AG04449 (cell line): ENCODE results near the gene LOXL3.
A peak's percentile ranks its signal among the peaks of the same experiment; 100 is the strongest.

ENCODE experiments used
- CTCF ChIA-PET: fragments of 350-600 bp; formaldehyde crosslinking; extraction: SDS; loops from one replicate; lab custom pipeline; 2021; ENCODE audit warnings: antibody characterized with exemption; lab: Yijun Ruan, JAX
- POLR2A ChIA-PET: fragments of 400-600, 350-600 bp; formaldehyde crosslinking; extraction: SDS; loops from one replicate; lab custom pipeline; 2020; ENCODE audit warnings: antibody characterized with exemption, inconsistent platforms; lab: Yijun Ruan, JAX
- DNase-seq: peaks from one replicate; pipeline ENCODE4 v3.0.0-alpha.2; 2010; ENCODE audit warnings: low read depth, low spot score
- H3K4me3 ChIP-seq: 2 replicates; pipeline ENCODE4 v1.5.1; 2011; ENCODE audit warnings: low read depth, mild to moderate bottlenecking, control low read depth, low read length
- TF ChIP-seq, protein P1 (sequence below): IDR thresholded peaks from one replicate; pipeline ENCODE4 v1.5.1; 2011; ENCODE audit warnings: mild to moderate bottlenecking, moderate library complexity, low read length, control low read depth, inconsistent platforms; ENCODE audit not compliant: insufficient read depth; ENCODE audit errors: missing control alignments

LOXL3 gene

DNA sequence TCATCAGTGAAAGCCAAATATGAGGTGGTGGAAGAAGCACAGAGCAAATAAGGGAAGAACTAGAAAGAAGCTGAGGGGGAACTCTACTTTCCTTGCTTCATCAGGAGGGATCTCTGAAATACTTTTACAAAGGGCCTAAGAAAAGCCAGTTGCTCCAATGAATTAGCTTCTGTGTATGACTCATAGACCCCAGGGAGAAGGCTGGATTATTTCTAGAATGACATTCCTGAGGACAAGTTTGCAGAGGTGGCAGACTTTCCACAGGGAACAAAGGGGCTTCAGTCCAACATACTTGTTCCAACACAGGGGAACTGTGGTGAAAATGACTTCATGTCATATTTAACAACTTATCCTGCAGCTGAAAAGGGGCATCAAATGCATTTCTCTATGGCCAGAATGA is 29.8 kb upstream of the LOXL3 start:
- H3K4me3 ChIP-seq, result no peak overlapping the region
- CTCF ChIA-PET, result interaction anchor here (1.0 to 21.1 kb wide), 7 partner anchors 10 to 334 kb away, joined by 3 to 401 read pairs (median 137); partner anchors contain the start of genes AUP1, CCDC142, HTRA2 and LBX2
- TF ChIP-seq, protein P1, sequence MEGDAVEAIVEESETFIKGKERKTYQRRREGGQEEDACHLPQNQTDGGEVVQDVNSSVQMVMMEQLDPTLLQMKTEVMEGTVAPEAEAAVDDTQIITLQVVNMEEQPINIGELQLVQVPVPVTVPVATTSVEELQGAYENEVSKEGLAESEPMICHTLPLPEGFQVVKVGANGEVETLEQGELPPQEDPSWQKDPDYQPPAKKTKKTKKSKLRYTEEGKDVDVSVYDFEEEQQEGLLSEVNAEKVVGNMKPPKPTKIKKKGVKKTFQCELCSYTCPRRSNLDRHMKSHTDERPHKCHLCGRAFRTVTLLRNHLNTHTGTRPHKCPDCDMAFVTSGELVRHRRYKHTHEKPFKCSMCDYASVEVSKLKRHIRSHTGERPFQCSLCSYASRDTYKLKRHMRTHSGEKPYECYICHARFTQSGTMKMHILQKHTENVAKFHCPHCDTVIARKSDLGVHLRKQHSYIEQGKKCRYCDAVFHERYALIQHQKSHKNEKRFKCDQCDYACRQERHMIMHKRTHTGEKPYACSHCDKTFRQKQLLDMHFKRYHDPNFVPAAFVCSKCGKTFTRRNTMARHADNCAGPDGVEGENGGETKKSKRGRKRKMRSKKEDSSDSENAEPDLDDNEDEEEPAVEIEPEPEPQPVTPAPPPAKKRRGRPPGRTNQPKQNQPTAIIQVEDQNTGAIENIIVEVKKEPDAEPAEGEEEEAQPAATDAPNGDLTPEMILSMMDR, result no peak
- POLR2A ChIA-PET, result interaction anchor here (0.6 to 2.3 kb wide), 7 partner anchors 10 to 101 kb away, joined by 3 to 10 read pairs (median 4); partner anchors contain the start of genes AUP1, CCDC142, HTRA2 and PCGF1
- no peak for DNase-seq

DNA sequence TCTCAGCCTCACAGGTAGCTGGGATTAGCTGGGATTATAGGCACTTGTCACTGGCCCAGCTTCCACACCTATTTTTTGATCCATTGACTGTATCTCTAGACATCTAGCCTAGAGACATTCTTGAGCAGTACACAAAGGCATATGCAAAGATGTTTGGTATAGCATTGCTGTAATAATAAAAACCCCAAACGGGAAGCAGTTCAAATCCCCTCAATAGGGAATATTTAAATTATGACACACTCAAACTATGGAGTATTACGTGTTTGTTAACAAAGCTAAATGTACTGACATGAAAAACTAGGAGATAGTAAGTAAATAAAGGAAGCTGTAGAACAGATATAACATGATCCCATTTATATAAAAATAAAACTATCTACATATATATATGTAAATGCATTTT is 28.4 kb upstream of the LOXL3 start:
- CTCF ChIA-PET, result interaction anchor here (0.9 to 21.1 kb wide), 6 partner anchors 9 to 190 kb away, joined by 3 to 401 read pairs (median 170); partner anchors contain the start of genes AUP1, CCDC142, HTRA2 and LBX2
- TF ChIP-seq, protein P1, result no peak
- DNase-seq, result no peak
- no peak overlapping the region for H3K4me3 ChIP-seq
- POLR2A ChIA-PET, result interaction anchor here (2.2 kb wide), 1 partner anchor 99 kb away, joined by 10 read pairs; the partner anchor contains the start of genes CCDC142 and TTC31

GRCh38 chr2:74581463-74581862 is 27.7 kb upstream of the LOXL3 start:
- no peak overlapping the region for H3K4me3 ChIP-seq
- TF ChIP-seq, protein P1, result no peak
- CTCF ChIA-PET, result interaction anchor here (9.3 to 21.1 kb wide), 4 partner anchors 8 to 95 kb away, joined by 137 to 401 read pairs (median 203); partner anchors contain the start of genes AUP1, CCDC142, HTRA2 and LBX2
- DNase-seq, result no peak
- POLR2A ChIA-PET, result no interaction called here

GRCh38 chr2:74578408-74578807 is 24.7 kb upstream of the LOXL3 start:
- DNase-seq, result no peak
- POLR2A ChIA-PET, result interaction anchor here (0.6 to 1.3 kb wide), 2 partner anchors 14 to 79 kb away, joined by 3 read pairs; no protein-coding TSS in a partner anchor
- H3K4me3 ChIP-seq, result no peak overlapping the region
- CTCF ChIA-PET, result interaction anchor here (1.2 to 21.1 kb wide), 3 partner anchors 8 to 92 kb away, joined by 3 to 401 read pairs (median 204); partner anchors contain the start of genes CCDC142 and TTC31
- TF ChIP-seq, protein P1, result no peak

GRCh38 chr2:74577448-74577847 is 23.7 kb upstream of the LOXL3 start:
- ChIA-PET CTCF (interaction anchor here (0.8 to 21.1 kb wide), 10 partner anchors 9 to 91 kb away, joined by 3 to 401 read pairs (median 6); partner anchors contain the start of genes CCDC142 and TTC31), POLR2A (interaction anchor here (0.6 to 4.6 kb wide), 9 partner anchors 8 to 95 kb away, joined by 3 to 29 read pairs (median 7); partner anchors contain the start of genes AUP1, CCDC142, HTRA2 and LOXL3)
- no peak overlapping the region for H3K4me3 ChIP-seq
- no peak for DNase-seq
- TF ChIP-seq, protein P1, result no peak

DNA sequence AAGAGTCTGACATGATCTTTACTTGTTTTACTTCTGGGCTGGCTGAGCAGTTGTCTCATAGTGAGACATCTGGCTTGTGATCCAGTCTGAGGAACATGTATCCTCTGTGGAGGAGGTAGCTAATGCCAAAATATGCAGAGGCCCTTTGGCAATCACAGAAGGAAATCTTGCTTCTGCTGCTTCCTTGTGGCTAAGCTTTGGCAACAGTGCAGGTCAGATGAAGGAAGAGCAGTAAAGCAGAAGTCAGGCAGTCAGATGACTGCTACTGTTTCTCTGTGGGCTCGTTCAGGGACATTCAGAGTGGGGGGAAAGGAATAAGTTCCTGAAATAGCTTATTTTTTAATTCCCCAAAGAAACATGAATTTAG is 23.1 kb upstream of the LOXL3 start:
- ChIA-PET POLR2A (interaction anchor here (0.6 to 4.6 kb wide), 9 partner anchors 9 to 95 kb away, joined by 3 to 29 read pairs (median 7); partner anchors contain the start of genes AUP1, CCDC142, HTRA2 and LOXL3), CTCF (interaction anchor here (0.8 to 21.1 kb wide), 9 partner anchors 9 to 90 kb away, joined by 3 to 401 read pairs (median 6); partner anchors contain the start of genes CCDC142 and TTC31)
- DNase-seq, result no peak
- TF ChIP-seq, protein P1, result peak; percentile 48
- H3K4me3 ChIP-seq, result no peak overlapping the region
